ENCODE data around the gene DSE.

DNA sequence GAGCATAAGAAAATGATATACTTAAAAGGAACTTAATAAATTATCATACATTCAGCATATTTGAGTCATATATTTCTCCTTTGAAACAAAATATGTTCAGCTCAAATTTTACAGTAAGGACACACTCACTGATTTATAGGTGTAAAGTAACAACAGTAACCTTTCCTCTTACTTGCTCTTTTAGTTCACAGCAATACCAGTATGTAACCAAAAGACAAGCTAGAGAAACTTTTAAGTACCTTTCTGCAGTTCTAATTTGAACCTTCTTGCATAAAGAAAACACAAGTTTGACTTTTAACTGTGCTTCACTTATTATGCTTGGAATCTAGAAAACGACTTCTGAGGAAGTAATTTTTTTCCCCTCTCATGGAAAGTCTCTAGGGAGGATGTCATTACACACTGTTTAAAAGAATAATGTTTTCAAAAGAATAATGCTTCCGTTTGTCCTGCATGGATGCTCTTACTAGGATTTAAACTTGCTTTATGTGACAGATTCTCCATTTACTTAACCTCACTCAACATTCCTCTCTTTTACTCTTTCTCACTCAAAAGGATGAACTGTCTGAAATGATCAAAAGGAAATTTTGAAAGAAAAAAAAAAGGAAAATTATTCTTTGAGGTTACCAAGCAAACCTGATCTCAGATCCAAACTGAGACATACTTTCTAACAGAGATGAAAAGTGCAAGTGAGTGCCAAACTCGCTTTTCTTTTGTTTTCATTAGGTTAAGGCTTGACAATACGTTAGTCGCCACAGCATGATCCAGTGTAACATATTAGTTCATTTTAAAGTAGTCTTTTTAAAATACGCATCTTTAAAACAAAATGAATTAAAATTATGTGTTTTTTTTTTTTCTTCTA, 68.1 kb downstream of the DSE start:
- TF ChIP-seq SIN3A (IDR thresholded peaks at IDR 0.05; ENCODE audit: borderline replicate concordance, insufficient read depth, low read length) (no peak), POLR2AphosphoS5 (IDR thresholded peaks at IDR 0.05; ENCODE audit: low read depth, low read length) (no peak), TAF1 (IDR thresholded peaks at IDR 0.05; ENCODE audit: borderline replicate concordance, insufficient read depth, low read length) (no peak)
- TF ChIP-seq, protein P1, sequence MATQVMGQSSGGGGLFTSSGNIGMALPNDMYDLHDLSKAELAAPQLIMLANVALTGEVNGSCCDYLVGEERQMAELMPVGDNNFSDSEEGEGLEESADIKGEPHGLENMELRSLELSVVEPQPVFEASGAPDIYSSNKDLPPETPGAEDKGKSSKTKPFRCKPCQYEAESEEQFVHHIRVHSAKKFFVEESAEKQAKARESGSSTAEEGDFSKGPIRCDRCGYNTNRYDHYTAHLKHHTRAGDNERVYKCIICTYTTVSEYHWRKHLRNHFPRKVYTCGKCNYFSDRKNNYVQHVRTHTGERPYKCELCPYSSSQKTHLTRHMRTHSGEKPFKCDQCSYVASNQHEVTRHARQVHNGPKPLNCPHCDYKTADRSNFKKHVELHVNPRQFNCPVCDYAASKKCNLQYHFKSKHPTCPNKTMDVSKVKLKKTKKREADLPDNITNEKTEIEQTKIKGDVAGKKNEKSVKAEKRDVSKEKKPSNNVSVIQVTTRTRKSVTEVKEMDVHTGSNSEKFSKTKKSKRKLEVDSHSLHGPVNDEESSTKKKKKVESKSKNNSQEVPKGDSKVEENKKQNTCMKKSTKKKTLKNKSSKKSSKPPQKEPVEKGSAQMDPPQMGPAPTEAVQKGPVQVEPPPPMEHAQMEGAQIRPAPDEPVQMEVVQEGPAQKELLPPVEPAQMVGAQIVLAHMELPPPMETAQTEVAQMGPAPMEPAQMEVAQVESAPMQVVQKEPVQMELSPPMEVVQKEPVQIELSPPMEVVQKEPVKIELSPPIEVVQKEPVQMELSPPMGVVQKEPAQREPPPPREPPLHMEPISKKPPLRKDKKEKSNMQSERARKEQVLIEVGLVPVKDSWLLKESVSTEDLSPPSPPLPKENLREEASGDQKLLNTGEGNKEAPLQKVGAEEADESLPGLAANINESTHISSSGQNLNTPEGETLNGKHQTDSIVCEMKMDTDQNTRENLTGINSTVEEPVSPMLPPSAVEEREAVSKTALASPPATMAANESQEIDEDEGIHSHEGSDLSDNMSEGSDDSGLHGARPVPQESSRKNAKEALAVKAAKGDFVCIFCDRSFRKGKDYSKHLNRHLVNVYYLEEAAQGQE (IDR thresholded peaks at IDR 0.05; ENCODE audit: insufficient read depth in 1 of 2, low read depth in 2 of 2, low read length in 2 of 2) = no peak
